GM20431 (cell line): Measurements from ENCODE around the gene IDH2.
"Not testable (repeated sequence)": the region's sequence is repeated elsewhere in the genome, so short reads cannot be mapped to it uniquely, and the experiment has no call there.

Source experiments
- in situ Hi-C: fragments of 300-500 bp; cut with MseI, MboI; formaldehyde crosslinking; loops from one replicate; pipeline ENCODE4 v1.15.0; 2020; ENCODE audit warnings: low sequenced_read_pairs; ENCODE audit not compliant: unreplicated experiment

IDH2 gene

DNA sequence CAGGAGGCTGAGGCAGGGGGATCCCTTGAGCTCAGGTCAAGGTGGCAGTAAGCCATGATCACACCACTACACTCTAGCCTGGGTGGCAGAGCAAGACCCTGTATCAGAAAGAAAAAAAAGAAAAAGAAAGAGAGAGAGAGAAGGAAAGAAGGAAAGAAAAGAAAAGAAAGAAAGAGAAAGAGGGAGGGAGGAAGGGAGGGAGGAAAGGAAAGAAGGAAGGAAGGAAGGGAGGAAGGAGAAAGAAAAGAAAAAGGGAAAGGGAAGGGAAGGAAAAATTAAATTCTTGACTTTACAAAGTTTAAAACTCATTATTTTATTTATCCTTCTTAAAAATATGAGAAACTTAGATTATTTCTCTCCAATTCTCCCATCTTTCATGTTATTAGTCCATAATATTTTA, 17.1 kb upstream of the IDH2 start:
- in situ Hi-C loops = no loop called here

DNA sequence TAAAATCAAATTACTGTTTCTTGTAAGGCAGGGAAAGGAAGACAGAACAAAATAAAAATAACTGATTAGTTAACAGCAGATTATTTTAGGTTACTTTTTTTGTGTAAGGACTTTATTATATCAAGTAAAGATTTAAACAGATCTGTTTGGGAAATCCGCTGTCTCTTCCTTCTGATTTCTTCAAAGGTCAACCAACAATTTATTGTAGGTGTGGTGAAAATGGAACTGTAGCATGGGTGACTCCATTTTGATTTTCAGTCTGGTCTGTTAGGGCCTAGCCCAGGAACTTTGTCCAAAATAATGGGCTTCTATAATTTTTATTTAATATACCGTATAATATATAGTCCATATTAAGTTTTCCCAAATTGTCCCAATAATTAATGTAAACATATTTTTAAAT, 13.5 kb upstream of the IDH2 start:
- in situ Hi-C loops = no loop called here

DNA sequence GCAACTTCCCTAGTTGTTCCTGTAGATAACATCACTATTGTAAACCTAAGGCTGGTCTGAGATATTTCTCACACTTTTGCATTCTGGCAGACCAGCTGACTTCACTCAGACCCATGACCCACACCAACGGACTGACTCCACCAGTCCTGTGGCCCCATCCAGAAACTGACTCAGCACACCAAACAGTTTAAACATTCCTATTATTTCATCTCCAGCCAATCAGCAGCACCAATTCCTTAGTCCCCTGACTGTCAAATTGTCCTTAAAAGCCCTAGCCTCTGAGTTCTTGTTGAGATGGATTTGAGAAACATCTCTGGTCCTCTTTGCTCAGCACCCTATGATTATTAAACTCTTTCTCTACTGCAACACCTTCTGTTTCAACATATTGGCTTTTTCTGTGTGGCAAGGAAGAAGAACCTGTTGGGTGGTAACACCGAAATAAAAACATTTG, 12.2 kb upstream of the IDH2 start:
- in situ Hi-C loops = no loop called here

DNA sequence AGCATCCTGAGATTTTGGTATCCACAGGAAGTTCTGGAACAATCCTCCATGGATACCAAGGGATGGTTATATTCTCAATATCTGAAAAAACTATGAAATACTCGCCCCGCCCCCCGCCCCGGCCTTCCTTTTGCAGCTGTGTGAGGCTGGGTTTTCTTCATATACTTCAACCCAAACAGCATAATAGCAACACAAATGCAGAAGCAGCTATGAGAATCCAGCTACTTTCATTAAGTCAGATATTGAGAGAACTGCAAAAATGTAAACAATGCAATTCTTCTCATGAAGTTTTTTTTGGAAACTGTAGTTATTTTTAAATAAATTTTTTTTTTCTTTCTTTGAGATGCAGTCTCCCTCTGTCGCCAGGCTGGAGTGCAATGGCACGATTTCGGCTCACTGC, 10.9 kb upstream of the IDH2 start:
- in situ Hi-C loops = no loop called here

DNA sequence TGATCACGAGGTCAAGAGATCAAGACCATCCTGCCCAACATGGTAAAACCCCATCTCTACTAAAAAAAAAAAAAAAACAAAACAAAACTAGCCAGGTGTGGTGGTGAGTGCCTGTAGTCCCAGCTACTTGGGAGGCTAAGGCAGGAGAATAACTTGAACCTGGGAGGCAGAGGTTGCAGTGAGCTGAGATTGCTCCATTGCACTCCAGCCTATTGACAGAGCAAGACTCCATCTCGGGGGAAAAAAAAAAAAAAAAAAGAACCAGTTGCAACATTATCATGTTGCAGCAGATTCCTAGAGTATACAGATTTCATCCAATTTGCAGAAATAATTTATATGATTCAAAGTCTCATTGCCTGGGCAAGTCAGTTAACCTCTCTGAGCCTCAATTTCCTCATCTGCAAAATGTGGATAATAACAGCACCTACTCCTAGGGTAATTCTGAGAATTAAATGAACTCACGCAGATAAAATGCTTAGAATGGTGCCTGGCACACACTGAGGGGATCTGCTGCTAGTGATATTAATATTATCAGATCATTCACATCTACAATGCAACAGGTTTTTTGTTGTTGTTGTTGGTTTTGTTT, 7.0 kb upstream of the IDH2 start:
- in situ Hi-C loops = not testable (repeated sequence)

DNA sequence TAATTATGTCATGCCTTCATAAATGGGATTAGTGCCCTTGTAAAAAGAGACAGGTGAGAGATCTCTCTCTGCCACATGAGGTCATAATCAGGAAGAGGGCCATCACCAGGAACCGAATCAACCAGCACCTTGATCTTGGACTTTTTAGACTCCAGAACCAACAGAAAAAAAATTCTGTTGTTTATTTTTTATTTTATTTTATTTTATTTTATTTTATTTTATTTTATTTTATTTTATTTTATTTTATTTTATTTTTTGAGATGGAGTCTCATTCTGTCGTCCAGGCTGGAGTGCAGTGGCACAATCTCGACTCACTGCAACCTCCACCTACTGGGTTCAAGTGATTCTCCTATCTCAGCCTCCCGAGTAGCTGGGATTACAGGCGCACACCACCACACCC, 5.8 kb upstream of the IDH2 start:
- in situ Hi-C loops = not testable (repeated sequence)

DNA sequence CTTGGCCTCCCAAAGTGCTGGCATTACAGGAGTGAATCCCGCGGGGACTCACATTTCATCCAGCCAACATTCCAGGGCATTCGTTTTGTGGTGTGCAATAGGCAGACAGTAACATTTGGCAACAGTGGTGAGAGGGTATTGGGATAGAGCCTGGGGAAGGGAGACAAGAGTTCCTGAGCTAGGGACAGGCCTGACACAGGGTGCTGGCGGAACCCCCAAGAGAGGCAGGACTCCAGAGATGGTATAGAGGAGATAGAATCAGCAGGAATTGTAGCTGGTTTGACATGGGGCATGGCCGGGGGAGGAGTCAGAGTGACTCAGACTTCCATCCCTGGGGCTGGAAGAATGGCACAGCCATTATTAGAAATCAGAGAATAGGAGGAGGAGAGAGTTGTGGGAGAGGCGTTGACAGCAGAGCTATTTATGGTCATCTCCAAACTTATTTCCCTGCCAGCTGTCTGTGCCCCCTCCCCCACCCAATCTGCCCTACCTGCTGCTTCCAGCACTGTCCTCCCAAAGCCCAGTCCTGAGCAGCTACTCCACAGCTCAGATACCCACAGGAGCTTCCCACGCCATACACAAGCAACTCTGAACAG, 4.4 kb upstream of the IDH2 start:
- in situ Hi-C loops = no loop called here

DNA sequence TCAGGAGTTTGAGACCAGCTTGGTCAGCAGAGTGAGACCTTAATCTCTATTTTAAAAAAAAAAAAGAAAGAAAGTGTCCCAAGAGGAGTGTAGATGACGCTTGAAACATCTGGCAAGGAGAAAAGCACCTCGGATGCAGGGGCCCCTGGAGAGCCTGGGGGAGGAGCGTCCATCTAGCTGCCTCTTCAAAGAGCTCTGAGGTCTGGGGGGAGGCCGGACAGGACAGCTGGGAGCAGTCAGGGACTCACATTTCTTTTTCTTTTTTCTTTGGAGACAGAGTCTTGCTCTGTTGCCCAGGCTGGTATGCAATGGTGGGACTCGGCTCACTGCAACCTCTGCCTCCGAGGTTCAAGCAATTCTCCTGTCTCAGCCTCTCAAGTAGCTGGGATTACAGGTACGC, 3.3 kb upstream of the IDH2 start:
- in situ Hi-C loops = no loop called here

DNA sequence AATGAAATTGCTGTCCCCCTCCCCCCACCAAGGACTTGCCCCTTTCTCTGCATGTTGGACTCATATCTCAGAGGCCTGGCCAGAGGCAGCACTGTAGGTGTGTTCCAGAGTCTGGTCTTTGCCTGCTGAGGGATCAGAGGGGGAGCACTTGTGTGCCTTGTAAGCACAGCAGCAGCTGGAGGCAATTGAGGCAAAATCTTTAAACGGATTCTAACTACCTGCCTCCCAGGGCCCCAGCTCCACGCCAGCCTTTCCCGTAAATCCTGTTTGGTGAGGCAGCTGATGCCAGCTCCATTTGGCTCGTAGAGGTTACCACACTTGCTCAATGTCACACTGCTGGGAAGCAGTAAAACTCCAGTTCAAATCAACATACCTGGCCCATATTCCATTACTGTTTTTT, 2.3 kb upstream of the IDH2 start:
- in situ Hi-C loops = no loop called here

DNA sequence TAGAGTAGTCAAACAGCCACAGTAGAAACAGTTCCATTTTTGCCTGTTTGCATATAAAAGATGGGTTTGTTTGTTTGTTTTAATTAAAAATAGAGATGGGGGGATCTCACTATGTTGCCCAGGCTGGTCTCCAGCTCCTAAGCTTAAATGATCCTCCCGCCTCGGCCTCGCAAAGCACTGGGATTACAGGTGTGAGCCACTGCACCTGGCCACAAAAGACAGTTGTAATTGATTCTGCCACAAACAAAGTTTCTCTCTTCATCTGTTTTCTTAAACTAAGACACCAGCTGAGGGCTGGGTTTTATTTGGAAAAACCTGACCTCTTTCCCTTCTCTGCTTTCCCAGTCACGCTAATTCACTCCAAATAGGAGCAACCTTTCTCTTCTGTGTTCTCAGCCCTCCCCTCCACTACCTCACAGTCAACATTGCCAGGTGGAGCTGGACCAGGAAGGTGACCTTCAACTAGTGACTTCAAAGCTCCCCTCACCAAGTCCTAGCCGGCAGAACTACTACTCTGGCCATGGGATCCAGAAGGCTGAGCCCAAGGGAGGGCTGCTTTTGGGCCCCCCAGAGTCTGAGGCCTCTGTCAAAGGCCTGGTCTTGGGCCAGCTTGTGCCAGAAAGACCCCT, 1.5 kb upstream of the IDH2 start:
- in situ Hi-C loops = no loop called here

DNA sequence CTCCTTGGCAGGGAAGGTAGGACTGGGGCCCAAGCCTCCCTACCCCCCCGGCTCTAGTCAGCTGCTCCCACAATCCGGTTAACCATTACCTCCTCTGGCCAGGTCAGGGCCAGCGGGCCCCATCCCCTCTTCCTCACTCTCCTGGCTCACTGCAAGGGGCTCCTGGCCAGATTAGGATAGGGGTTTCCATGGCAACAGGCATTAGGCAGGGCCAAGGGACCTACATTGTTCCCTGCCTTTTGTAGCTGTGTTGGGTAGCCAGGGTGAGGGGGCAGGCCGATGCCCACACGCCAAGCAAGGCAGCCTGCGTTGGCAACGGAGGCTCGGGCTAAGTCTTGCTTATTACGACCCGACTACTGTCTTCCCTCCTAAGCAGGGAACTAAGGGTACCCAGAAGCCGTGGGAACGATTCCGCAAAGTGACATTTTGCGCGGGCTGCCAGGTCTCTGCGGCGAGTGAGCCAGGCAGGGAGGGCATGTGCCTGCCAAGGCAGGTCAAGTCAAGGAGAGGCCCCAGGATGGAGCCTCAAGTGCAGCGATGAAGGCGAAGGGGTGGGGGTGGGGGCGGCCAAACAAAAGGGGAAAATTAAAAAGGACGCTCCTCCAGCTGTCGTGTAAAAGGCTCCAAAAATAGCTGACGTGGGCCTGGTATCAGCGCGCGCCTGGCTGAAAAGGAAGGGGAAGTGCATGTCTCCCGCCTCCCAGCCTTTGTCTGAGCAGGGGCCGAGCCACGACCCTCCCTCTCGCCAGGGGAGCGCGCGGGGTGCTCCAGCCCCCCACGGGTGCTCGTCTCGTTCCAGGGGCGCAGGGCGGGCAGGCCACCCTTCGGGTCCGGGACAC, 919 bp downstream of the IDH2 start:
- in situ Hi-C loops = no loop called here

DNA sequence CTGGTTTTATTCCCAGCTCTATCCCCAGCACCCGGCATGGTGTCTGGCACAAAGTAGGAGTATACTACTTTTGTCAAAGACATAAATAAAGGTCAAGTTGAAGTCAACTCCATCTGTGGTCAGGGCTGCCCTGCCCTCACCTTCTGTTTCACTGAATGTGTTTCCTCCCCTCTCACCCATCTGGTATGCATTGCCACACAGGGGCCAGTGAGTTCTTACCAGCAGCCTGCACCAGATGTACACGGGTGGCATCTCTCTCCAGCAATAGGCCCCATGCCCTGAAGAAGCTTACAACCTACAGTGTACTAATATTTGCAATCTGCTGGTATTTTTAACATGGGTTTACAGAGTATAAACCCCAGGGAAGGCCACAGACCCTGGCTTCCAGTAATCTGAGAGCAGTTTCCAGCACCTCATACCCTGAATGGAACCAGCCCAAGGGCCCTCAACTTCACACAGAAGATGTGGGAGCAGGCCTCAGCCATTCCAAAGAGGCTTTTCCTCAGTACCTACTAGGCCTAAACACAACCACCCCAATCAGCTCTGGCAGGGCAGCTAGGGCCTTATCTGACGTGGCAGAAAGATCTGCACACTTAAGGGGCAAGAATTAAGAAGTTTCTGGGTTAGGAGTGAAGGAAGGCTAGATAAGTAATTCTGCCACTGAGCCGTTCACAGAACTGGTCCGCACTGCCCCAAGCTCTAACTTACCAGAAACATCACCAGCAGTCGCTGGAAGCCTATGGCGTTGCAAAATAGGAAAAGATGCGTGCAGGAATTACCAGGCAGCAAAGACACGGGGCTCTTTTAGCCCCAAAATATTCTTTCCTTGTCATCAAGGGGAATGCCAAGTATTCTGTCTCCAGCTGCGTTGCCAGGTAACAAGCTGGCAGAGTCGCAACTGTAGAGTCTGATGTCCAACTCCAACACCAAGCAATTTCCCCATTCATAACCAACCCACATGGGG, 2.1 kb downstream of the IDH2 start:
- in situ Hi-C loops = loop anchor here (25.0 kb wide), 1 partner anchor 363 kb away; no protein-coding TSS in a partner anchor

DNA sequence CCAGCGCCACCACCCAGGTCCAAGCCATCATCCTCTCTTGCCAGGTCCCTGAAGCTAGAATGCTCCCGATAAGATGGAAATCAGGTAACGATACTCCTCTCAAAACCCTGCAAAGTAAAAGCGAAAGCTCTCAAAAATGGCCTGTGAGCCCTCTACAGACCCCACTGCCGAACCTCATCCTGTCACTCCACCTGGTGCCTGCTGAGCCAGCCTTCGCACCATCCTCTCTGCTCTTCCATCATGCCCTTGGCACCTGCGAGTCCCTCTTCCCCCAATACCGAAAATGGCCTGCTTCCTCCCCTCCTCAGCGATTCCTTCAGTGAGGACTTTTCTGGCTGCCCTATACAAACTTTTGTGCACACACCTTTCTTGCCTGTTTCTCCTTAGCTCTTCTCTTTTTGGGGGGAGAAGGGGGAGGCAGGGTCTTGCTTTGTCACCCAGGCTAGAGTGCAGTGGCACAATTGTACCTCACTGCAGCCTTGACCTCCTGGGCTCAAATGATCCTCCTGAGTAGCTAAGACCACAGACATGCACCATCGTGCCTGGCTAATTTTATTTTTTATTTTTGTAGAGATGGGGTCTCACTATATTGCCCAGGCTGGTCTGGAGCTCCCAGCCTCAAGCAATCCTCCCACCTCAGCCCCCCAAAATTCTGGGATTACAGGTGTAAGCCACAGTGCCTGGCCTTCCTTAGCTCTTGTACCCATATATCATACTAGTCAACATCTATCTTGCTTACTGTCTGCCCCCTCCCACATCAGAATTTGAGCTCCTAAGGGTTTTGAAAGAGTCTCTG, 3.0 kb downstream of the IDH2 start:
- in situ Hi-C loops = loop anchor here (25.0 kb wide), 1 partner anchor 362 kb away; no protein-coding TSS in a partner anchor

DNA sequence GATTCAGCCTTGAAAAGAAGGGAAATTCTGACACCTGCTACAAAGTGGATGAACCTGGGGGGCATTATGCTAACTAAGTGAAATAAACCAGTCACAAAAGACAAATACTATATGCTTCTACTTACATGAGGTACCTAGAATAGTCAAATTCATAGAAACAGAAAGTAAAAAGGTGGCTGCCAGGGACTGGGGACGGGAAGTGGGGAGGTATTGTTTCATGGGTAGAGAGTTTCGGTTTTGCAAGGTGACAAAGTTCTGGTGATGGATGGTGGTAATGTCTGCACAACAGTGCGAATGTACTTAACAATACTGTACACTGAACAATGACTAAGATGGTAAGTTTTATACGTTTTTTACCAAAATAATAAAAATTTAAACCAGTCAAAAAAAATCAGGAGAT, 4.8 kb downstream of the IDH2 start:
- in situ Hi-C loops = loop anchor here (25.0 kb wide), 1 partner anchor 360 kb away; no protein-coding TSS in a partner anchor

DNA sequence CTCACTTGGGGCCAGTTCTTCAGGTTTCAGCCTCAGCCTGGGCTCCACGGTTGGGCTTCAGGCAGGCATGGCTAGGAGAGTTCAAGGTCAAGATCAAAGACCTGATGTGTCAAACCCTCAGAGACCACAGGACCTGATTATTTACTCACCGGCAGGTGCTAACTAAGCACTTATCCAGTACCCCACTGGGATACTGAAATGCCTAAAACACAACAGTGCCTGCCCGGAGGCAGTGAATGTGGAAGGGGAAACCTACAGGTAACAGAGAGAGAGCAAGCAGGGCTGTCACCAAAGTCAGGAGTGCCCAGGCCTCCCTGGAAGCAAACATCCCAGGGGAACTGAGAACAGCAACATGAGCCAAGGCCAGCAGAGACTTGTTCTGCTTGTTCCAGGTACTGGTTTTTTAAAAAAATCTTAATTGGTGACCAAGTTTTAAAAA, 6.7 kb downstream of the IDH2 start:
- in situ Hi-C loops = loop anchor here (25.0 kb wide), 1 partner anchor 358 kb away; no protein-coding TSS in a partner anchor

DNA sequence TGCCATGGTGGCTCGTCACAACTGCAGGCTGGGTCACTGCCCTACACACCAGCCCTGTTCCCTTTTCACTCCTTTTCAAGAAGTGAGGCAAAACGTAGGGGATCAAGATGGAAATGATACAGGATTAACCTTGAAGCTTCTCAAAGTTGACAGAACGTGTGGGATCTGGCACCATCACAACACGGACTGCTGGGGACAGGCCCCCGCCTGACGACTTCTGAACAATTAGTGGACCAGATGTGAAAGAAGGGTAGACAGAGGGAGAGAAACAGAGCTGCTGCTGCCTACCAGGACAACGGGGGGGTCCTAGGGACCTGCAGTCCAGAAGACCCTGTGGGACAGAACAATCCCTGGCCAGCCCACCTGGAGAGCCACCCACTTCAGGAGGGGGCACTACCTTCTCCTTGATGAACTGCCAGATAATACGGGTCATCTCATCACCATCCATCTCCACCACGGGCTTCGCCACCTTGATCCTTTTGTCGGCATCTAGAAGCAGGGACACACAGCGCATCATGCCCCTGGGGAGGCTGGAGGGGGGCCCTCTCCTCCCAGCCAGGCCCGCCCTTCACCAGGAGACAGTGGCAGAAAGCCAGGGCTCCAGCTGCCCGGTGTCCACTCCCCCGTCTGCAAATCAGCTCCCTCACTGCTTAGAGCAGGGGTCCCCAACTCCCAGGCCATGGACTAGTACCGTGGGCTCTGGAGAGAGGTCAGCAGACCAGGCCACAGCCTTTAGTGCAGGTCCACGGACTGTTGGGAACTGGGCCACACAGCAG, 10.9 kb downstream of the IDH2 start:
- in situ Hi-C loops = loop anchor here (25.0 kb wide), 1 partner anchor 354 kb away; no protein-coding TSS in a partner anchor

DNA sequence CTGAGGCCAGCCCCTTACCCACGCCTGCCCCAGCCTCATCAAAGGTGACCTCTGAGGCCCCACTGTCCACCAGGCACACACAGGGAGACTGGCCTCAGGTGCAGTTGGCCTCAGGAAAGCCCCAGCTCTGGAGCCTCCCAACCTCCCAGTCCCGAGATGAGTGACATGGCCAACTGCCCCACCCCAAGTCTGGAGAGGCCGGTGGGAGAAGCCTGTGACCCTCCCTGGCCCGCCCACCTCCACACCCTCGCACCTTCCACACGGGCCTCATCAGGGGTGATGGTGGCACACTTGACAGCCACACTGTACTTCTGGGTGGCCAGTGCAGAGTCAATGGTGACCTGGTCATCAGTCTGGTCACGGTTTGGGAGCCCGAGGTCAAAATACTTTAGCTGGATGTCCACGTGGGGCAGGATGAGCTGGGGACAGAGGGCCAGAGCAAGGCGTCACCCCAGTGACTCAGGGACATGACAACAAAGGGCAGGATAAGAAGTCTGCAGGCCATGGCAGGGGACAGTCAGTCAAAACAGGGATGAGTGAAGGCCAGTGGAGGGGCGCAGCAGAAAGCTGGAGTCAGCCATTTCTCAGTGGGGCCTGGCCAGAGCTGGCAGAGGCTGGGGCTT, 11.9 kb downstream of the IDH2 start:
- in situ Hi-C loops = loop anchor here (25.0 kb wide), 1 partner anchor 353 kb away; no protein-coding TSS in a partner anchor
